Measurements from ENCODE around the gene CCM2L. TPM values are rescaled to one million over a fixed set of nuclear protein-coding genes. Genes with fewer than 3 reads are reported as not detected.
A peak's percentile ranks its signal among the peaks of the same experiment; 100 is the strongest.

Gene CCM2L
- total RNA-seq, 1 donor from 2014 or later = 0.11 TPM

GRCh38 chr20:31989030-31989645 is 21.1 kb upstream of the CCM2L start:
- no peaks in the 10 kb centered on the region for H3K9me3 Mint-ChIP-seq (ENCODE audit: unreplicated experiment)
- no peak overlapping the region for H3K4me3 ChIP-seq (ENCODE audit: insufficient read depth, low read depth, low read length)
- peak overlapping the region; percentile 19 for H3K27ac Mint-ChIP-seq (ENCODE audit: unreplicated experiment)
- no peaks in the 10 kb centered on the region for H3K79me2 ChIP-seq (ENCODE audit: insufficient read depth, low read length)
- no peak for TF ChIP-seq EZH2 (IDR thresholded peaks at IDR 0.05; ENCODE audit: insufficient read depth, low read length)
- TF ChIP-seq CTCF (IDR thresholded peaks at IDR 0.05; ENCODE audit: insufficient read depth, low read depth, low read length) = no peak
- no peak overlapping the region for H3K4me2 ChIP-seq (ENCODE audit: low read length)
- no peaks in the 10 kb centered on the region for H3K4me1 ChIP-seq (ENCODE audit: insufficient read depth, low read length)
- no peaks in the 10 kb centered on the region for H3K9me3 ChIP-seq (ENCODE audit: insufficient read depth, low read depth, low read length)
- no peaks in the 10 kb centered on the region for H3K36me3 Mint-ChIP-seq (ENCODE audit: low read depth, unreplicated experiment)
- H3K9ac ChIP-seq (ENCODE audit: low read length) = no peak overlapping the region
- H3K4me3 Mint-ChIP-seq (ENCODE audit: unreplicated experiment) = no peak overlapping the region
- DNase-seq (ENCODE audit: low read depth) = no peak
- no peak overlapping the region for H3K27ac ChIP-seq (ENCODE audit: low read depth, low read length)
- peaks cover 36% of the 10 kb centered on the region for H3K27me3 Mint-ChIP-seq (ENCODE audit: low read depth, unreplicated experiment)
- peaks cover 2% of the 10 kb centered on the region for H3K4me1 Mint-ChIP-seq (ENCODE audit: low read depth, unreplicated experiment)
- peaks cover 27% of the 10 kb centered on the region for H3K27me3 ChIP-seq (ENCODE audit: insufficient read depth, low read length)
- no peaks in the 10 kb centered on the region for H4K20me1 ChIP-seq (ENCODE audit: insufficient read depth, low read length)
- no peak overlapping the region for H2AFZ ChIP-seq (ENCODE audit: low read depth, low read length)
- H3K36me3 ChIP-seq (ENCODE audit: insufficient read depth, low read length) = no peaks in the 10 kb centered on the region
- FAIRE-seq = no peak

- H3K4me1 ChIP-seq (ENCODE audit: insufficient read depth, low read length) = no peaks in the 10 kb centered on the region
- H3K79me2 ChIP-seq (ENCODE audit: insufficient read depth, low read length) = no peaks in the 10 kb centered on the region
- H3K27ac ChIP-seq (ENCODE audit: low read depth, low read length) = no peak overlapping the region
- H3K9ac ChIP-seq (ENCODE audit: low read length) = no peak overlapping the region
- DNase-seq (ENCODE audit: low read depth) (no peak), FAIRE-seq (no peak)
- H3K36me3 ChIP-seq (ENCODE audit: insufficient read depth, low read length) = no peaks in the 10 kb centered on the region
- H3K27me3 ChIP-seq (ENCODE audit: insufficient read depth, low read length) = peaks cover 32% of the 10 kb centered on the region
- no peak overlapping the region for H2AFZ ChIP-seq (ENCODE audit: low read depth, low read length)
- TF ChIP-seq EZH2 (IDR thresholded peaks at IDR 0.05; ENCODE audit: insufficient read depth, low read length) = no peak
- TF ChIP-seq CTCF (IDR thresholded peaks at IDR 0.05; ENCODE audit: insufficient read depth, low read depth, low read length) = no peak
- no peaks in the 10 kb centered on the region for H3K9me3 ChIP-seq (ENCODE audit: insufficient read depth, low read depth, low read length)
- no peak overlapping the region for H3K4me2 ChIP-seq (ENCODE audit: low read length)
- Mint-ChIP-seq H3K4me1 (ENCODE audit: low read depth, unreplicated experiment) (peaks cover 2% of the 10 kb centered on the region), H3K9me3 (ENCODE audit: unreplicated experiment) (no peaks in the 10 kb centered on the region), H3K27ac (ENCODE audit: unreplicated experiment) (no peak overlapping the region), H3K36me3 (ENCODE audit: low read depth, unreplicated experiment) (no peaks in the 10 kb centered on the region), H3K27me3 (ENCODE audit: low read depth, unreplicated experiment) (peaks cover 45% of the 10 kb centered on the region), H3K4me3 (ENCODE audit: unreplicated experiment) (no peak overlapping the region)
- H4K20me1 ChIP-seq (ENCODE audit: insufficient read depth, low read length) = no peaks in the 10 kb centered on the region
- no peak overlapping the region for H3K4me3 ChIP-seq (ENCODE audit: insufficient read depth, low read depth, low read length)
Observed at GRCh38 chr20:31990641-31991338, 19.4 kb upstream of the CCM2L start.

GRCh38 chr20:31991339-31991705 is 18.9 kb upstream of the CCM2L start:
- no peak for TF ChIP-seq EZH2 (IDR thresholded peaks at IDR 0.05; ENCODE audit: insufficient read depth, low read length)
- Mint-ChIP-seq H3K27me3 (ENCODE audit: low read depth, unreplicated experiment) (peaks cover 49% of the 10 kb centered on the region), H3K36me3 (ENCODE audit: low read depth, unreplicated experiment) (peaks cover 2% of the 10 kb centered on the region), H3K9me3 (ENCODE audit: unreplicated experiment) (no peaks in the 10 kb centered on the region), H3K27ac (ENCODE audit: unreplicated experiment) (no peak overlapping the region), H3K4me3 (ENCODE audit: unreplicated experiment) (no peak overlapping the region), H3K4me1 (ENCODE audit: low read depth, unreplicated experiment) (peaks cover 2% of the 10 kb centered on the region)
- Histone ChIP-seq H3K9ac (ENCODE audit: low read length) (no peak overlapping the region), H3K36me3 (ENCODE audit: insufficient read depth, low read length) (no peaks in the 10 kb centered on the region), H3K9me3 (ENCODE audit: insufficient read depth, low read depth, low read length) (no peaks in the 10 kb centered on the region), H3K4me1 (ENCODE audit: insufficient read depth, low read length) (no peaks in the 10 kb centered on the region), H3K79me2 (ENCODE audit: insufficient read depth, low read length) (no peaks in the 10 kb centered on the region), H2AFZ (ENCODE audit: low read depth, low read length) (no peak overlapping the region), H4K20me1 (ENCODE audit: insufficient read depth, low read length) (no peaks in the 10 kb centered on the region), H3K27ac (ENCODE audit: low read depth, low read length) (no peak overlapping the region), H3K4me2 (ENCODE audit: low read length) (no peak overlapping the region), H3K27me3 (ENCODE audit: insufficient read depth, low read length) (peaks cover 32% of the 10 kb centered on the region), H3K4me3 (ENCODE audit: insufficient read depth, low read depth, low read length) (no peak overlapping the region)
- DNase-seq (ENCODE audit: low read depth) = no peak
- no peak for FAIRE-seq

Data from astrocyte (in vitro differentiated cells and primary cell).